KG1 (cell line): Measurements from ENCODE around the gene PHF21A.
"Not testable (repeated sequence)": the region's sequence is repeated elsewhere in the genome, so short reads cannot be mapped to it uniquely, and the experiment has no call there.

Experiments
- DNase-seq: peaks from one replicate; lab custom pipeline; 2025; lab: John Stamatoyannopoulos, UW

PHF21A gene

DNA sequence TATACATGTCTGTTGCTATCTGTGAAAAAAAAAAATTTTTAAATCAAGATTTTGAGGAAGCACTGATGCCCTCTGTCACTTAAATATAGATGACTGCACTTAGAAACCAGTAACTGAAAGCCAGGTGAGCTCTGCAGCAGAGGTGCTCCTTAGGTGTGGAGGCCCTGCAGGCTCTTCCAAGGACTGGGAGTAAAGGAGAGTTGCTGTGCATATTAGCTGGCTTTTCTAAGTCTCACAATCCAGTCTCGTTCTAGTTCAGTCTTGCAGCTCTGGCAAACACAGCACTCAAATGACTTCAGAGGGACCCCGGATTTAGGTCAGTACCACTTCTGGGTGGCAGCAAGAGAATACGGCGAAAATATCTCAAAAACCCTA, 137.8 kb downstream of the PHF21A start:
- DNase-seq = no peak

GRCh38 chr11:45982656-45983470, 138.4 kb downstream of the PHF21A start:
- no peak for DNase-seq

- DNase-seq = not testable (repeated sequence)
These were observed 139.4 kb downstream of the PHF21A start for GRCh38 chr11:45981826-45982225.

GRCh38 chr11:45974806-45975205, 146.4 kb downstream of the PHF21A start:
- no peak for DNase-seq

DNA sequence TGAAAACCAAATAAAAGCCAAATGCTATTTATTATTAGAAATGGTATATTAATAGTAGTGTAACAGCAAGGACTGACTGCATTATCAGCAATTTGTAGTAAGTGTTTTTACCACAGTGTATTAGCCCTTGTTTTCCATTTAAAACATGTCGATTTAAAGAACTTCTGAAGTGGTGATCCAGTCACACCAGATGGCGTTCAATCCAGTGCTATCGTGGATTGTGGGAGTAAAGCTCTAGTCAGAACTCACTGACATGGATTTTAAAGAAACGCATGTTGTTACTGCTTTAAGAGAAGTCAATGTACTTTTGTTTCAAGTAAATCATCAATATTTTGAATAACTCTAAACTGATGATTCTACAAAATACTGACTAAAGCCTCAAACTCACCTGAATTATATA, 147.7 kb downstream of the PHF21A start:
- DNase-seq = no peak

GRCh38 chr11:45968901-45969300, 152.4 kb downstream of the PHF21A start:
- DNase-seq = no peak

DNA sequence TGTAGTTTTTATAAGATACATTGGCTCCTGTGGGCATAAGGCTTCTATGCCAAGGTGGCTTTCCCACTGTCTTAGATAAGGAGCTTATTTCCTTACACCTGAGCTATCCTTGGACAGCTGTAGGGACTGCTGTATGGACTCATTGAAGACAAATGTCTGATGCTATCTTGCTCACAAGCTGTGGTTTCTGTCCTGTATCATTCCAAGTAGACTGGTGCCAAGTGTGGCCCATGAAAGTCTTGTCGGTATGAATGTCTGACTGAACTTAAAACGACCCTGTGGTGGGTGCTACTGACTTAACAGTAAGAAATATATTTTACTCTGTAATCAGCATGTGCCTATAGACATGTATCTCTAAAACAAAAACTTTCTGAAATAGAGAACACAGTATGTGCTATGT, 153.7 kb downstream of the PHF21A start:
- no peak for DNase-seq

- DNase-seq = peak; percentile 23
These were observed 156.3 kb downstream of the PHF21A start for GRCh38 chr11:45964911-45965389.

- DNase-seq = no peak
These were observed 159.5 kb downstream of the PHF21A start for GRCh38 chr11:45961751-45962240.

DNA sequence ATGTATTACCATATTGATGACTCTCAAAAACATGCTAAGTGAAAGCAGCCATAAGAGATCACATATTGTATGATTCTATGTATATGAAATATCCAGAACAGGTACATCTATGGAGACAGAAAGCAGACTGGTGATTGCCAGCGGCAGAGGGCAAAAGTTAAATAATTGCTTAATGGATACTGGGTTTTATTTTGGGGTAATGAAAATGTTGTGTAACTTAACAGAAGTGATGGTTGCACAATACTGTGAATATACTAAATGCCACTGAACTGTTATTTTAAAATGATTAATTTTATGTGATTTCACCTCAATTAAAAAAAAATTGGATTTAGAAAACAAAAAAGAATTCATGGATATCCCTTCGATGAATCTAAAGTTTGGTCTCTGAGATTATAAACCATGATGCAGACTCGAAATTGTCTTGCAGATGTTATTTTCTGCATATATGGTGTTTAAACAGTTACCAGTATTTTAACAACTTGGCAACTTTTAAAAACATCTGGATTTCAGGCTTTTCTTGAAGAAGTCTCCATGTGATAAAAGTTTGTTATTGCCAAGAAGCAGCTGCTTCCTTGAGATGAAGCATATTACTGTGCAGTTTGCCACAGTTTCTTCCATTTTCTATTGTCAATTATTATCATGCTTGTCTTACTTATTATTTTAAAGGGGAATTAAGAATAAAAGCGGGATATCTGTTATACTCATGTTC, 160.7 kb downstream of the PHF21A start:
- DNase-seq = no peak

DNA sequence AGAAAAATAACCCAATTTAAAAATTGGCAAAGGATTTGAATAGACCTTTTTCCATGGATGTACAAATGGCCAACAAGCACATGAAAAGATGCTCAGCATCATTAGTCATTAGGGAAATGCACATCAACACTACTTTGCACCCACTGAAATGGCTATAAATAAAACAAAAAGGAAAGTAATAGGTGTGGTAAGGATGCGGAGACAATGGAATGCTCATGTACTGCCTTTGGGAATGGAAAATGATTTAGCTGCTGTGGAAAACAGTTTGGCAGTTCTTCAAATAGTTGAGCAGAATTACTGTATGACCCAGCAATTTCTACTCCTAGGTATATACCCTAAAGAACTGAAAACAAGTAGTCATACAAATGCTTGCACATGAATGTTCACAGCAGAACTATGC, 161.4 kb downstream of the PHF21A start:
- no peak for DNase-seq

DNA sequence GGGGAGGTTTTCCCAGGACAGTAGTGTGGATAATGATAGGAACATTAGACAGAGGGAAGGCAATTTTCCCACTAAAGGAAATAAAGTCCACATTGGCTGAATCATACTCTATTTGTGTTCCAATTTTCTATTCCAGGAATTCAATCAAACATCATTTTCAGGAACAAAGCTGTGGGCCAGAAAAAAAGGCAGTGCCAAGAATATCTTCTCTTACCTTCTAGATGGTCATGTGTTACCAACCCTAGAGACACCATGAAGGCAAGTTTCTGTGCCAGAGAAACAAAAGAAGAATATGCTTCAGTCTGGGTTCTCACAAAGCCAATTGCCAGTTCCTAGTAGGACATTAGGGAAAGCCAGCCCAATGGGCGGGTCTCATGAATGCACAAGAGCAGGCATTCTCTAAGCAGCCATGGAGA, 171.3 kb downstream of the PHF21A start:
- no peak for DNase-seq

DNA sequence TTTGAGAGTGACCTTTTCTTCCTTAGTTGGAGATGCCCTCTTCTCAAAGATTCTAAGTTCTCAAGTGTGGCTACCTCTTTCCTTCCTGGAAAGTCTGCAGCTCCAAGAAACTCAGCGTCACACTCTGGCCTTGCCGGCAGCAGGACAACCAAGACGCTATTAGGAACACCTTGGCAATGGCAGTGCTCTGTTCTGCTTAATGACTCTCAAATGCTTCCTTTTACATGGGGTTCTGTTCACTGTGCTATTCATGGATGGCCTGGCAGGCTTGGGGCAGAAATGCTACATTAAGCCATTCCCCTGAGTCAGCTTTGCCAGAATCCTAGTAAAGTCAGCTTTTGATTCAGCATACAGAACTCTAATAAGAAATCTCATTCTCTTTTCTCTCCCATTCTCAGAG, 172.9 kb downstream of the PHF21A start:
- no peak for DNase-seq

DNA sequence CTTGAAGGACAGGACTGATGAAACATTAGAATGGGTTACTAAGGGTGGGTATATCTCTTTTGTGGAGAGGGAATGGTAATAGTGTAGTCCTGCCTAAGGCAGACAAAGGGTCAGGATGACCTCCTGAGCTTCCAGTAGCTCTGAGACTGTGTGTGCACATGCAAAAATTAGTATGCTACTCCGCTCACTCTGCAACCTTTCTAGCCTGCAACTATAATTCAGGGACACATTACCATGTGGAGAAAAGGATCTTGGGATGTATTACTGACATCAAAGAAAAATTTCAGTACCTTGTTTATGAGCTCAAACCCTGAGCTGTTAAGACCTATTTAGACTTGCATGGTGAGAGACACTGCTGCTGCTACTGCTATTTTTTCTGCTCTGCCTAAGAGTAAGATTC, 173.4 kb downstream of the PHF21A start:
- no peak for DNase-seq

GRCh38 chr11:45945397-45945999, 175.8 kb downstream of the PHF21A start:
- DNase-seq = no peak

DNA sequence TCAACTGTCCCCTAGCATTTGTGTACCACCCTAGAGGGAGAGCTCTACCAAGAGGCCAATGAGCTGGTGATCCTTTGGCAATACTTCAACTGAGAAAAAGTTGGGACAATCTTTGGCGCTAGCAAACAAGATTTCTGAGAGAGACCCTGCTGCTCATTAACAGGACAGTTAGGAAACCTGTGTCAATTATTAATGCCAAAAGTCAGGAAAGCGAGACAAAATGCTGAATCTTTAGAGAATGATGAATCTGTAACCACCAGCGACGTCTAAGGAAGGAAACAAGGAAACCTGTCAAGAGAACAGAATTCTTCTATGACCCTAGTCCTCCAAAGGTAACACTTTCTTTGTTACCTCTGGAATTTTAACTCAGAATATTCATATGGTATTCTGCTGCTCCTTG, 178.9 kb downstream of the PHF21A start:
- no peak for DNase-seq

GRCh38 chr11:45941285-45941684, 180.0 kb downstream of the PHF21A start:
- no peak for DNase-seq

DNA sequence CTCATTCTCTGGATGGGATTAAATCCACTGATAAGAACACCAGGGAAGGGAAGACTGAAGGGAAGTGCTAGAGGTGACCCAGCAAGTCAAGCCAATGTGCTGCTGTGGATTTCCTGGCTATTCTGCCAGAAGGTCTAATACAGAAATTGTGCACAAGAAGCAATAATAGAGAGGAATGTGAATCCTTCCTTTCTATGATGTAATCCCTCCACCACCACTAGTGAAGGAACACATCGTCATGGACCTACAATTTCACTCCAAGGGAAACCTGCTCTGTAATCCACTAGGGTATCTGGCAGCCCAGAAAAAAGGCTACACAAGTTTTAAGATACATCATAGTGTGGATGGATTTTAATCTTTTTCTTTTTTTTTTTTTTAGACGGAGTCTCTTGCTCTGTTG, 181.4 kb downstream of the PHF21A start:
- DNase-seq = no peak

DNA sequence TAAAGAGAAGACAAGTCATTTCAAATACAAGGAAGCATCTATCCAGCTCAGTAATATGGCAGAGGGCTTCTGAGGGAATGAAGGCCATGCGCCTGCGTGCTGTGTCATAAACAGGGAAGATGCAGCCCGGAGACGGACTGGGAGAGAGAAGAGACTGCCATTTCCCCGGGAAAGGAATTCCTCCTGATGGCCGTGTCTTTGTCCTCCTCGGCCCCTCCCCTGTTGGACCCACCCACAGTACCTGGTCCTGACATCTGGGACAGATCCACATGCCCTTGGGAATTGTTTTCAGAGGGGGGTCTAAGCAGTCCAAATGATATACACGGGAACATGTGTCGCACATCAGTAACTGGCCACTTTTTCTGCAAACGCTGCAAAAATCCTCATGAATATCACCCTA, 183.3 kb downstream of the PHF21A start:
- DNase-seq = no peak

DNA sequence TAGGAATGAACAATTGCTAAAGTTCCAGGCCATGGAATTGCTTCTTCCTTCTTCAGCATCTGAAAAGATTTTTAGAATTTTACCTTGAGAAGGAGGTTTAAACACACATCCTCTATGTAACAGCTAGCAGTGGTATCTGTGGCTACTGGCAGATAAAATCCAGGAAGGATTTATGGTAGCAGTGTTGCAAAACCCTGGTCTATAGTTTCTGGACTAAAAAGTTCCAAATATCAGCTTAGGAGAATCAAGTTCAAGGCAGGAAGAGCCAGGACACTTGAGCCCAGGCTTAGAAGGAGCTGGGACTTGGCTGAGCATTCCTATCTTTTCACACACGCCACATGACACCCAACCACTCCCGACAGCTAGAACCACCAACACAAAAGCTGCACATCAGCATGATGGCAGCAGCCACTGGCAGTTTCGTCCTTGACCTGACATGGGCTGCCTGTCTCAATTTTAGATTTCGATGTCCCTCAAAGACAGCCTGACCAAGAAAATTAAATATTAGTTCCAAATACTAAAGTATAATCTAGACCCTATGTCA, 184.7 kb downstream of the PHF21A start:
- no peak for DNase-seq

DNA sequence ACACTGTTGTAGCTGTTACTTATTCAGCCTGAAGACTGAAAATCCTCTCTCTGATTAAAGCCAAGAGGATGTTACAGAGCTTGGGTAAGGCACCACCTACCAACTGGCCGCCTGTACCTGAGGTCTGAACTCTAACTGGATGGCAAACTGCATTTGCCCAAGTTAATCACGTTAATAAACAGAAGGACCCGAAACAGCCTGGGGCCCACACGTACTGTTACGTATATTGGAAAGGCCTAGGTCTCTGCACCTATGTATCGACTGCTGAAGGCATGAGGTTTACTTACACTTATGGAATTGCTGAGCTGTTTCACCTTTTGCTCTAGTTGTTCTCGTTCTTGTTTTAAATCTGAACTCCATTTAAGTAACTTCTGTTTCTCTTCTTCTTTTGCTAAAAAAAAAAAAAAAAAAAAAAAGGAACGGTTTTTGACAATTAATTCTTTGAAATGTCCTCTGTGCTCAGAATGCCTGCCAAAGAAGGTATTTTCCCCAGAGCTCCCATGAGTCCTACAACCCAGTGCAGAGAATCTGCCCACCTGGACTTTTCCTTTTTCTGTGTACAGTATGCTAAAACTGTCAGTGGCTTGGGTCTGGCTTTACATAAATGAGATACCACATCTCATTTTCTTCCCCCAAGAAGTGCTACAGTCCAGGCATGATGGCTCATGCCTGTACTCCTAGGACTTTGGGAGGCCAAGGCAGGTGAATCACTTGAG, 185.7 kb downstream of the PHF21A start:
- DNase-seq = no peak
